Body of pancreas (tissue), 4 donors: ENCODE data around the gene MYO5C. TPM values are rescaled to one million over a fixed set of nuclear protein-coding genes. Genes with fewer than 3 reads are reported as not detected.
A peak's percentile ranks its signal among the peaks of the same experiment; 100 is the strongest.

Source experiments
- ATAC-seq: fragments of 150-250 bp; one replicate; pipeline ENCODE4 v1.9.1; 2016
- DNase-seq, 4 donors: peaks; one replicate each; pipeline ENCODE4 v3.0.0-alpha.2; 2019
- H3K27ac ChIP-seq, 4 donors: fragments of 200-600 bp; sonication (generic); 1 replicate in 3 of 4; 2 replicates in 1 of 4; pipeline versions ENCODE4 v1.5.1 to v1.6.1; 2016 to 2019; ENCODE audit warnings: mild to moderate bottlenecking in 1 of 4, mixed read lengths in 1 of 4, moderate library complexity in 1 of 4
- H3K27me3 ChIP-seq, 2 donors: fragments of 200-600 bp; sonication (generic); one replicate each; pipeline ENCODE4 v1.6.0; 2016; ENCODE audit warnings: mild to moderate bottlenecking in 1 of 2
- H3K36me3 ChIP-seq, 2 donors: fragments of 200-600 bp; sonication (generic); replicated peaks in 1 of 2; 2 replicates each; pipeline ENCODE4 v1.5.1; 2016; ENCODE audit warnings: low read depth in 2 of 2; ENCODE audit not compliant: insufficient read depth in 1 of 2
- H3K4me1 ChIP-seq: fragments of 200-600 bp; sonication (generic); one replicate; pipeline ENCODE4 v1.6.0; 2016
- H3K4me3 ChIP-seq, 2 donors: fragments of 200-600 bp; sonication (generic); 1 replicate in 1 of 2; 2 replicates in 1 of 2; pipeline ENCODE4 v1.5.1; 2016 to 2019
- H3K9me3 ChIP-seq, 3 donors: fragments of 200-600 bp; sonication (generic); 1 replicate in 2 of 3; 2 replicates in 1 of 3; pipeline ENCODE4 v1.5.1; 2016
- CTCF ChIP-seq, 7 experiments: fragments of 450-650 bp in 4 of 7; fragments of 200-600 bp in 3 of 7; sonication (generic) in 3 of 7; IDR thresholded peaks; one replicate each; pipeline ENCODE4 v1.5.1; 2016 to 2019; ENCODE audit warnings: antibody characterized with exemption in 7 of 7
- POLR2A ChIP-seq, 3 donors: fragments of 450-650 bp; IDR thresholded peaks; one replicate each; pipeline ENCODE4 v1.6.1; 2016; ENCODE audit warnings: antibody characterized with exemption in 3 of 3, mild to moderate bottlenecking in 2 of 3
- WGBS, 2 donors: methylation state at CpG; one replicate each; pipeline ENCODE4 v1.1.5; 2017; 5-methylcytosine and 5-hydroxymethylcytosine counted together
- intact Hi-C: fragments of 100-400 bp; cut with DNase I; formaldehyde crosslinking; loops from one replicate; pipeline ENCODE4 v1.15.1; 2023
- total RNA-seq, 2 donors: library from RNA; depleted of rRNA; stranded (reverse); fragments of >200 nt; gene quantifications; one replicate each; pipeline ENCODE4 v1.1.0, GENCODE V29; 2016

Gene MYO5C
- total RNA-seq, 2 donors from 2014 or later, result 34.8 to 76.8 TPM

GRCh38 chr15:52159645-52160044 lies 136.0 kb downstream of the MYO5C start:
- no peak overlapping the region for H3K4me3 ChIP-seq
- no peak overlapping the region for H3K27ac ChIP-seq
- ATAC-seq (no peak), DNase-seq (no peak)
- no peaks in the 10 kb centered on the region for H3K36me3 ChIP-seq
- no peaks in the 10 kb centered on the region for H3K9me3 ChIP-seq
- peaks cover 8% of the 10 kb centered on the region for H3K4me1 ChIP-seq
- no peak for TF ChIP-seq CTCF (IDR thresholded peaks at IDR 0.05)
- no peak for TF ChIP-seq POLR2A (IDR thresholded peaks at IDR 0.05)
- WGBS, 2 donors, result 95 to 100% methylated on average over 3 of the region's 3 CpGs
- intact Hi-C loops, result no loop called here
- no peaks in the 10 kb centered on the region for H3K27me3 ChIP-seq

DNA sequence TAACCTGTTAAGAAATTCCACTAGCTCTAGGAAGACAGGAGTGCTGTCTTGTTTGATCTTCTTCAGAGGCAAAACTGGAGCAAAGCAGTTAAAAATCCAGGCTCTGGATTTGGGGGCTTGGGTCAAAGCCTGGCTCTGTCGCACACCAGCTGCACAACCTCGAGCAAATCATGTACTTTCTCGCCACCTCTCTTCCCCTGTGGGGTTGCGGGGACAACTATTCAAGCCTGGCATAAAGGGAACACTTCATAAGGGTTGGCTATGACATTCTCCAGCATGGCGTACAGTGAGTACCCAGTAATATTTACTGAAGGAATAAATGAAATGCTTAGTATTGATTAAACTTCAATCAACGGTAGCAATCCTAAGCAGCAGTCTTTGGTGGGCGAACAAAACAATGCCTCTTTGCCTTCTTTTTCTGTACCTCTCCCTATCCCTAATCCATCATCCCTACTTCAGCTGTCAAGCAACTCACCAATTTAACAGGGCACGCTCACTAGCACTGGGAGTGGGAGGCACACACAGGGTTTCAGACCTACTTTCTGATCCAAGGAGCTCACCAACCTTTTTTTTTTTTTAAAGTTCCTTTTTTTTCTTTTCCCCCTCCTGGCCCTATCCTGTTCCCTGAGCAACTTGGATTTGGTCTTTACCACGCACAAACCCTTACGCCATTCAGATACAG lies 137.4 kb downstream of the MYO5C start:
- Histone ChIP-seq H3K9me3 (no peaks in the 10 kb centered on the region), H3K27ac (no peak overlapping the region), H3K36me3 (no peaks in the 10 kb centered on the region), H3K27me3 (no peaks in the 10 kb centered on the region), H3K4me1 (peaks cover 8% of the 10 kb centered on the region), H3K4me3 (no peak overlapping the region)
- intact Hi-C loops, result no loop called here
- 60 to 74% methylated on average over 10 of the region's 10 CpGs for WGBS, 2 donors
- no peak for DNase-seq
- TF ChIP-seq CTCF (IDR thresholded peaks at IDR 0.05), result no peak
- ATAC-seq, result peak; percentile 38

DNA sequence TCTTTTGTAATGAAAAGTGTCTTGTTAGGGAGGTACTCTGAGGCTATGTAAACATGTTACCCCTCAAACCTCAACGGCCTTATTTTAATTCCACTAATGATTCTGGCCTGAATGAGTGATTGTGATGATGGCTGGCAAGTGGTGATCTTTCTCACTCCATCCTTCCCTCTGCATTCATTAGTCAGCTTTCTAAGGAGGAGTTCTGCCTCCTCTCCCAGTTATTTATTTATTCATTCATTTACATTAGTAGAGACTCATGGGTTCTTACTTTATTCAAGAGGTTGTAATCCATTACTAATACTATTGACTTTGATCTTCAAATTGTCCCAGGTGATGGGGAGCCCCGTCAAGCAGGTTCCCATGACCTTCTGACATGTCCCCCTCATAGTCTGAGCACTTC lies 139.7 kb downstream of the MYO5C start:
- 44 to 60% methylated on average over 2 of the region's 2 CpGs for WGBS, 2 donors
- no peaks in the 10 kb centered on the region for H3K27me3 ChIP-seq

GRCh38 chr15:52154896-52155865 lies 140.4 kb downstream of the MYO5C start:
- TF ChIP-seq CTCF (IDR thresholded peaks at IDR 0.05) (no peak), POLR2A (IDR thresholded peaks at IDR 0.05) (no peak)

More for the DNA sequence above, 139.7 kb downstream of the MYO5C start:
- Histone ChIP-seq H3K27ac (no peak overlapping the region), H3K9me3 (no peaks in the 10 kb centered on the region), H3K4me3 (no peak overlapping the region), H3K36me3 (peaks cover 0 to 2% of the 10 kb centered on the region in 2 donors), H3K4me1 (peaks cover 8% of the 10 kb centered on the region)
- no peak for ATAC-seq
- DNase-seq, result no peak
- intact Hi-C loops, result no loop called here
- TF ChIP-seq POLR2A (IDR thresholded peaks at IDR 0.05), result no peak
- no peak for TF ChIP-seq CTCF (IDR thresholded peaks at IDR 0.05)

More at GRCh38 chr15:52154896-52155865, 140.4 kb downstream of the MYO5C start:
- 80 to 83% methylated on average over 5 to 8 of the region's 8 CpGs for WGBS, 2 donors
- peaks cover 8% of the 10 kb centered on the region for H3K4me1 ChIP-seq
- H3K27ac ChIP-seq, result no peak overlapping the region
- no peaks in the 10 kb centered on the region for H3K9me3 ChIP-seq
- ATAC-seq, result no peak
- DNase-seq, result no peak
- no peak overlapping the region for H3K4me3 ChIP-seq
- no peaks in the 10 kb centered on the region for H3K27me3 ChIP-seq
- peaks cover 0 to 2% of the 10 kb centered on the region in 2 donors for H3K36me3 ChIP-seq
- intact Hi-C loops, result no loop called here
